ENCODE measurements around the gene FOXD1.

DNA sequence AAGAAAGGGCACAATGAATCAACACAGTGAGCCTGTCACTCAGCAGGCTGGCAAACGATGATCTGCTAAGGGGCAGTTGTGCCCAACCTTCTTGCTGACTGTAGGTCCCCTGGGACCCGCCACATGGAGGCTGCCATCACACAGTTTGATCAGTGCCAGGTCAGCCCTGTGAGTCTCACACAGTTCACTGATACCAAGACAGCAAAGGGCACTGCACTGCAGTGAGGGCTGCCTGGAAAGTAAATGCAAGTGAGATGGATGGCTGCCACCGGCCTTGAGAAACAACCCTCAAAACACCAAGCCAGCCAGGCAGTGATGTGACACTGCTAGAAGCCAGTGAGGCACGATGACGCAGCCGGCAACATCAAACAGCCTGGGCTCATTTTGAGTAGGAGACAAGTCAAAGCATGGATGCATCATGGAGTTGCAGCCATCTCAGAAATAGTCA, 30.3 kb downstream of the FOXD1 start:
- TF ChIP-seq, protein P1, sequence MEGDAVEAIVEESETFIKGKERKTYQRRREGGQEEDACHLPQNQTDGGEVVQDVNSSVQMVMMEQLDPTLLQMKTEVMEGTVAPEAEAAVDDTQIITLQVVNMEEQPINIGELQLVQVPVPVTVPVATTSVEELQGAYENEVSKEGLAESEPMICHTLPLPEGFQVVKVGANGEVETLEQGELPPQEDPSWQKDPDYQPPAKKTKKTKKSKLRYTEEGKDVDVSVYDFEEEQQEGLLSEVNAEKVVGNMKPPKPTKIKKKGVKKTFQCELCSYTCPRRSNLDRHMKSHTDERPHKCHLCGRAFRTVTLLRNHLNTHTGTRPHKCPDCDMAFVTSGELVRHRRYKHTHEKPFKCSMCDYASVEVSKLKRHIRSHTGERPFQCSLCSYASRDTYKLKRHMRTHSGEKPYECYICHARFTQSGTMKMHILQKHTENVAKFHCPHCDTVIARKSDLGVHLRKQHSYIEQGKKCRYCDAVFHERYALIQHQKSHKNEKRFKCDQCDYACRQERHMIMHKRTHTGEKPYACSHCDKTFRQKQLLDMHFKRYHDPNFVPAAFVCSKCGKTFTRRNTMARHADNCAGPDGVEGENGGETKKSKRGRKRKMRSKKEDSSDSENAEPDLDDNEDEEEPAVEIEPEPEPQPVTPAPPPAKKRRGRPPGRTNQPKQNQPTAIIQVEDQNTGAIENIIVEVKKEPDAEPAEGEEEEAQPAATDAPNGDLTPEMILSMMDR (IDR thresholded peaks at IDR 0.05): no peak
- TF ChIP-seq POLR2A (IDR thresholded peaks at IDR 0.05) (no peak), EP300 (IDR thresholded peaks at IDR 0.05) (no peak), POLR2AphosphoS5 (IDR thresholded peaks at IDR 0.05) (no peak)
